ENCODE data around the gene TUBGCP3. TPM values are rescaled to one million over a fixed set of nuclear protein-coding genes. Genes with fewer than 3 reads are reported as not detected.

Gene TUBGCP3
- polyA plus RNA-seq, 1 donor from 2014 or later, result 20.3 TPM

DNA sequence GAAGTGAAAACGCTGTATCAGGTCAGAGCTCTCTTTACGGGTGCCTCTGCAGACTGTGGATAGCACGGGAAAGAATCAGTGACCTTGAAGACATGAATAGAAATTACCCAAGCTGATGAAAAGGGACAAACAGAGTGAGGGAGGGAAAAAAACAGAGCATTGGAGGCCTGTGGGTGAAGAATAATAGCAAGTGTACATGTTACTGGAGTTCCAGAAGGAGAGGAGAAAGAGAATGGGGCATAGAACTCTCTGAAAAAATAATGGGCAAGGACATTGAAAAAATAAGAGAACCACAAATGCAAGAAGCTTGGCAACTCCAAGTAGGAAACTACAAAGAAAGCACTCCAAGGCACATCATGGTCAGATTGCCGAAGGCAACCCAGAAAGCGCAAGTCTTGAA, 125.5 kb downstream of the TUBGCP3 start:
- H3K4me2 ChIP-seq (ENCODE audit: low read length), result no peak overlapping the region
- no peak overlapping the region for H3K27ac ChIP-seq (ENCODE audit: low read length)
- H3K4me3 ChIP-seq (ENCODE audit: low read length), result no peak overlapping the region
- TF ChIP-seq RAD21 (conservative IDR thresholded peaks at IDR 0.05) (no peak), TAF1 (IDR thresholded peaks at IDR 0.05; ENCODE audit: low read depth) (no peak), EP300 (conservative IDR thresholded peaks at IDR 0.05; ENCODE audit: poor library complexity, severe bottlenecking) (no peak), MXI1 (conservative IDR thresholded peaks at IDR 0.05; ENCODE audit: poor library complexity, severe bottlenecking) (no peak), SMC3 (conservative IDR thresholded peaks at IDR 0.05; ENCODE audit: poor library complexity) (no peak), POLR2AphosphoS5 (IDR thresholded peaks at IDR 0.05) (no peak), EZH2 (IDR thresholded peaks at IDR 0.05; ENCODE audit: borderline replicate concordance, insufficient read depth, low read length, poor library complexity, severe bottlenecking) (no peak)
- TF ChIP-seq, protein P1, sequence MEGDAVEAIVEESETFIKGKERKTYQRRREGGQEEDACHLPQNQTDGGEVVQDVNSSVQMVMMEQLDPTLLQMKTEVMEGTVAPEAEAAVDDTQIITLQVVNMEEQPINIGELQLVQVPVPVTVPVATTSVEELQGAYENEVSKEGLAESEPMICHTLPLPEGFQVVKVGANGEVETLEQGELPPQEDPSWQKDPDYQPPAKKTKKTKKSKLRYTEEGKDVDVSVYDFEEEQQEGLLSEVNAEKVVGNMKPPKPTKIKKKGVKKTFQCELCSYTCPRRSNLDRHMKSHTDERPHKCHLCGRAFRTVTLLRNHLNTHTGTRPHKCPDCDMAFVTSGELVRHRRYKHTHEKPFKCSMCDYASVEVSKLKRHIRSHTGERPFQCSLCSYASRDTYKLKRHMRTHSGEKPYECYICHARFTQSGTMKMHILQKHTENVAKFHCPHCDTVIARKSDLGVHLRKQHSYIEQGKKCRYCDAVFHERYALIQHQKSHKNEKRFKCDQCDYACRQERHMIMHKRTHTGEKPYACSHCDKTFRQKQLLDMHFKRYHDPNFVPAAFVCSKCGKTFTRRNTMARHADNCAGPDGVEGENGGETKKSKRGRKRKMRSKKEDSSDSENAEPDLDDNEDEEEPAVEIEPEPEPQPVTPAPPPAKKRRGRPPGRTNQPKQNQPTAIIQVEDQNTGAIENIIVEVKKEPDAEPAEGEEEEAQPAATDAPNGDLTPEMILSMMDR (IDR thresholded peaks at IDR 0.05; ENCODE audit: poor library complexity, severe bottlenecking), result no peak
- TF ChIP-seq, protein P2, sequence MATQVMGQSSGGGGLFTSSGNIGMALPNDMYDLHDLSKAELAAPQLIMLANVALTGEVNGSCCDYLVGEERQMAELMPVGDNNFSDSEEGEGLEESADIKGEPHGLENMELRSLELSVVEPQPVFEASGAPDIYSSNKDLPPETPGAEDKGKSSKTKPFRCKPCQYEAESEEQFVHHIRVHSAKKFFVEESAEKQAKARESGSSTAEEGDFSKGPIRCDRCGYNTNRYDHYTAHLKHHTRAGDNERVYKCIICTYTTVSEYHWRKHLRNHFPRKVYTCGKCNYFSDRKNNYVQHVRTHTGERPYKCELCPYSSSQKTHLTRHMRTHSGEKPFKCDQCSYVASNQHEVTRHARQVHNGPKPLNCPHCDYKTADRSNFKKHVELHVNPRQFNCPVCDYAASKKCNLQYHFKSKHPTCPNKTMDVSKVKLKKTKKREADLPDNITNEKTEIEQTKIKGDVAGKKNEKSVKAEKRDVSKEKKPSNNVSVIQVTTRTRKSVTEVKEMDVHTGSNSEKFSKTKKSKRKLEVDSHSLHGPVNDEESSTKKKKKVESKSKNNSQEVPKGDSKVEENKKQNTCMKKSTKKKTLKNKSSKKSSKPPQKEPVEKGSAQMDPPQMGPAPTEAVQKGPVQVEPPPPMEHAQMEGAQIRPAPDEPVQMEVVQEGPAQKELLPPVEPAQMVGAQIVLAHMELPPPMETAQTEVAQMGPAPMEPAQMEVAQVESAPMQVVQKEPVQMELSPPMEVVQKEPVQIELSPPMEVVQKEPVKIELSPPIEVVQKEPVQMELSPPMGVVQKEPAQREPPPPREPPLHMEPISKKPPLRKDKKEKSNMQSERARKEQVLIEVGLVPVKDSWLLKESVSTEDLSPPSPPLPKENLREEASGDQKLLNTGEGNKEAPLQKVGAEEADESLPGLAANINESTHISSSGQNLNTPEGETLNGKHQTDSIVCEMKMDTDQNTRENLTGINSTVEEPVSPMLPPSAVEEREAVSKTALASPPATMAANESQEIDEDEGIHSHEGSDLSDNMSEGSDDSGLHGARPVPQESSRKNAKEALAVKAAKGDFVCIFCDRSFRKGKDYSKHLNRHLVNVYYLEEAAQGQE (IDR thresholded peaks at IDR 0.05; ENCODE audit: borderline replicate concordance), result no peak
- H3K27me3 ChIP-seq (ENCODE audit: insufficient read depth, low read depth, low read length), result no peaks in the 10 kb centered on the region
- no peaks in the 10 kb centered on the region for H4K20me1 ChIP-seq (ENCODE audit: insufficient read depth)
- H3K9me3 ChIP-seq (ENCODE audit: low read length), result no peaks in the 10 kb centered on the region
- no peaks in the 10 kb centered on the region for H3K9me2 ChIP-seq (ENCODE audit: insufficient read depth, low read length)
- H2AFZ ChIP-seq (ENCODE audit: low read depth, low read length), result no peak overlapping the region
- H3K79me2 ChIP-seq (replicated peaks; ENCODE audit: insufficient read depth, low read length), result no peaks in the 10 kb centered on the region
- no peaks in the 10 kb centered on the region for H3K36me3 ChIP-seq (ENCODE audit: insufficient read depth, low read length)
- no peaks in the 10 kb centered on the region for H3F3A ChIP-seq (ENCODE audit: insufficient read depth, low read length, poor library complexity, severe bottlenecking)
- H3K9ac ChIP-seq (ENCODE audit: low read length), result no peak overlapping the region

DNA sequence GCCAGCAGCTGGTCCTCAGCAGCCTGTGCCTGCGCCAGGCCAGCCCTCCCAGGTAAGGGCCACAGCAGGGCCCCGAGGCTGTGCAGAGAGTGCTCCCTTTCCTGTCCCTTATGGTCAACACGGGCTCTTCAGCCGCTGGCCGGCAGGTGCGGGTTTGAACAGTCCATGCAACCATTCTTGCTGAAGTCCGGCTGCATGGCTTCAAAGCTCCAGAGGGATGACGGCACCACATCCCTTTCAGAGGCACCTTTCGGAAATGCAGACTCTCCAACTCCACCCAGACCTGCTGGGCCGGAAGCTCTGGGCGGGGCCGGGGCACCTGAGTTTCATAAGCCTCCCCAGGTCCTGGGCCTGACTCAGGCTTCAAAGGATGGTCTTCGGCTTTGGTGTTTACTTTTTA, 130.5 kb downstream of the TUBGCP3 start:
- Histone ChIP-seq H2AFZ (ENCODE audit: low read depth, low read length) (no peak overlapping the region), H3K9ac (ENCODE audit: low read length) (no peak overlapping the region), H3K4me3 (ENCODE audit: low read length) (no peak overlapping the region), H3K9me3 (ENCODE audit: low read length) (no peaks in the 10 kb centered on the region), H4K20me1 (ENCODE audit: insufficient read depth) (no peaks in the 10 kb centered on the region), H3K36me3 (ENCODE audit: insufficient read depth, low read length) (no peaks in the 10 kb centered on the region), H3K4me2 (ENCODE audit: low read length) (no peak overlapping the region), H3K9me2 (ENCODE audit: insufficient read depth, low read length) (no peaks in the 10 kb centered on the region), H3K79me2 (replicated peaks; ENCODE audit: insufficient read depth, low read length) (no peaks in the 10 kb centered on the region), H3K27ac (ENCODE audit: low read length) (no peak overlapping the region), H3K27me3 (ENCODE audit: insufficient read depth, low read depth, low read length) (no peaks in the 10 kb centered on the region), H3F3A (ENCODE audit: insufficient read depth, low read length, poor library complexity, severe bottlenecking) (no peaks in the 10 kb centered on the region)
- TF ChIP-seq SMC3 (conservative IDR thresholded peaks at IDR 0.05; ENCODE audit: poor library complexity) (no peak), MXI1 (conservative IDR thresholded peaks at IDR 0.05; ENCODE audit: poor library complexity, severe bottlenecking) (no peak), RAD21 (conservative IDR thresholded peaks at IDR 0.05) (no peak), POLR2AphosphoS5 (IDR thresholded peaks at IDR 0.05) (no peak), TAF1 (IDR thresholded peaks at IDR 0.05; ENCODE audit: low read depth) (no peak), EP300 (conservative IDR thresholded peaks at IDR 0.05; ENCODE audit: poor library complexity, severe bottlenecking) (no peak), EZH2 (IDR thresholded peaks at IDR 0.05; ENCODE audit: borderline replicate concordance, insufficient read depth, low read length, poor library complexity, severe bottlenecking) (no peak)
- TF ChIP-seq, protein P1 (IDR thresholded peaks at IDR 0.05; ENCODE audit: poor library complexity, severe bottlenecking), result no peak
- TF ChIP-seq, protein P2 (IDR thresholded peaks at IDR 0.05; ENCODE audit: borderline replicate concordance), result no peak
